ENCODE measurements around the gene ANO1. TPM values are rescaled to one million over a fixed set of nuclear protein-coding genes. Genes with fewer than 3 reads are reported as not detected.

Gene ANO1
- total RNA-seq, 1 experiment from 2014 or later: 184 TPM

DNA sequence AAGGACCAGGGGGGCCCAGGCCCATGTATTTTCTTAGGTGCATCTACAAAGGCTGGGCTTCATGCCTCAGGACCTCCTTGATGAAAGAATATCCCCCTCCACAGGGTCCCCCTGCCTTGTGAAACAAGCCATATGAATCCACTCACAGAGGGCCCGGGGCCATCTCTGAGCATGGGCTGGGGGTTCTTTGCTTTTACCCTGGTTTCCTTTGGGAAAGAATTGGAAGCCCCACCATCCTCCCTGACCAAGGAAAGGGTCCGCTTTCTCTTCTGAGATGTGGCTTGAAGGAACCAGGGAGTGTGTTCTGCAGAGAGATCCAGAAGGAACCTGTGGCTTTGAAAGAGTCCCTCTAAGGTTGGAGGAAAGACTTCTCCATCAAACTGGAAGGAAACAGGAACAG is 9.2 kb upstream of the ANO1 start:
- Histone ChIP-seq H3K9me3 (ENCODE audit: low read length) (no peaks in the 10 kb centered on the region), H3K36me3 (ENCODE audit: low read depth, low read length) (no peaks in the 10 kb centered on the region), H3K27me3 (ENCODE audit: low read length) (no peaks in the 10 kb centered on the region), H3K9ac (ENCODE audit: low read length) (no peak overlapping the region), H3F3A (ENCODE audit: low read length, unreplicated experiment) (no peaks in the 10 kb centered on the region), H4K20me1 (ENCODE audit: low read length) (no peaks in the 10 kb centered on the region), H3K27ac (ENCODE audit: low read length) (no peak overlapping the region), H3K79me2 (ENCODE audit: low read length) (no peaks in the 10 kb centered on the region), H3K4me2 (ENCODE audit: low read length) (no peak overlapping the region), H3K4me1 (ENCODE audit: insufficient read depth, low read length) (peaks cover 36% of the 10 kb centered on the region), H3K4me3 (ENCODE audit: low read length) (no peak overlapping the region), H3K9me2 (replicated peaks; ENCODE audit: low read length) (no peaks in the 10 kb centered on the region), H2AFZ (ENCODE audit: low read length) (no peak overlapping the region)
- DNase-seq (no peak), ATAC-seq (no peak)
- TF ChIP-seq EZH2 (IDR thresholded peaks at IDR 0.05; ENCODE audit: low read length, unreplicated experiment): no peak
- no peak for TF ChIP-seq EZH2phosphoT487 (IDR thresholded peaks at IDR 0.05; ENCODE audit: borderline replicate concordance, low read length)
- no peak for TF ChIP-seq CTCF (conservative IDR thresholded peaks at IDR 0.05; ENCODE audit: low read depth, low read length)
- CTCF ChIA-PET: no interaction called here
- POLR2A ChIA-PET (ENCODE audit: unreplicated experiment): no interaction called here
- intact Hi-C loops (cut with micrococcal nuclease): no loop called here
- no TSS peak for BruUV-seq (replicated peaks)

GRCh38 chr11:70070706-70071105 is 7.4 kb upstream of the ANO1 start:
- CTCF ChIA-PET: no interaction called here
- intact Hi-C loops (cut with micrococcal nuclease): no loop called here
- Histone ChIP-seq H3K27ac (ENCODE audit: low read length) (no peak overlapping the region), H3K4me1 (ENCODE audit: insufficient read depth, low read length) (peaks cover 24% of the 10 kb centered on the region), H3K9ac (ENCODE audit: low read length) (no peak overlapping the region), H3K9me2 (replicated peaks; ENCODE audit: low read length) (no peaks in the 10 kb centered on the region), H4K20me1 (ENCODE audit: low read length) (no peaks in the 10 kb centered on the region), H3K36me3 (ENCODE audit: low read depth, low read length) (no peaks in the 10 kb centered on the region), H2AFZ (ENCODE audit: low read length) (no peak overlapping the region), H3K9me3 (ENCODE audit: low read length) (no peaks in the 10 kb centered on the region), H3K79me2 (ENCODE audit: low read length) (no peaks in the 10 kb centered on the region), H3K27me3 (ENCODE audit: low read length) (no peaks in the 10 kb centered on the region), H3K4me2 (ENCODE audit: low read length) (no peak overlapping the region), H3K4me3 (ENCODE audit: low read length) (no peak overlapping the region), H3F3A (ENCODE audit: low read length, unreplicated experiment) (no peaks in the 10 kb centered on the region)
- DNase-seq: no peak
- ATAC-seq: no peak
- POLR2A ChIA-PET (ENCODE audit: unreplicated experiment): no interaction called here
- no TSS peak for BruUV-seq (replicated peaks)
- no peak for TF ChIP-seq EZH2phosphoT487 (IDR thresholded peaks at IDR 0.05; ENCODE audit: borderline replicate concordance, low read length)
- TF ChIP-seq CTCF (conservative IDR thresholded peaks at IDR 0.05; ENCODE audit: low read depth, low read length): no peak
- TF ChIP-seq EZH2 (IDR thresholded peaks at IDR 0.05; ENCODE audit: low read length, unreplicated experiment): no peak

DNA sequence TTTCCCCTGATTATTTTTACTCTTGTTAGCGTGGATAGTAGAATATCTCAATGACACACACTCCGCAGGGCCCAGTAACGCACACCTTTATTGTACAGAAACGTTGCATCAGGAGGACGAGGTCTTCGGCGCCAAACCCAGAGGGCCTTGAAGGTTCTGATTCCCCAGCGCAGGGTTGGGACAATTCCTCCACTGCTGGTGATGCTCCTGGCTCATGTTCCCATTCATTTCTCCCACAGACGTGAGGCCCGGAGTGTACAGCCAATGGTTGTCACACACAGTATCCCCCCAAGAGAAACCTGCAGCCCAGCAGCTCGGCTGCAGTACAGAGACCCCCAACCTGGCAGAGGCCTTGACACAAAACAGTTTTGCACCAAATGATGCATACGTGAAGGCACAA is 6.1 kb upstream of the ANO1 start:
- ChIA-PET POLR2A (ENCODE audit: unreplicated experiment) (no interaction called here), CTCF (interaction anchor here (0.6 to 0.7 kb wide), 2 partner anchors 19 to 41 kb away, joined by 4 to 5 read pairs; no protein-coding TSS in a partner anchor)
- H3K27me3 ChIP-seq (ENCODE audit: low read length): no peaks in the 10 kb centered on the region
- DNase-seq (no peak), ATAC-seq (no peak)
- no peaks in the 10 kb centered on the region for H3K9me2 ChIP-seq (replicated peaks; ENCODE audit: low read length)
- H3K36me3 ChIP-seq (ENCODE audit: low read depth, low read length): no peaks in the 10 kb centered on the region
- H3K9ac ChIP-seq (ENCODE audit: low read length): no peak overlapping the region
- TF ChIP-seq EZH2phosphoT487 (IDR thresholded peaks at IDR 0.05; ENCODE audit: borderline replicate concordance, low read length) (no peak), CTCF (conservative IDR thresholded peaks at IDR 0.05; ENCODE audit: low read depth, low read length) (no peak), EZH2 (IDR thresholded peaks at IDR 0.05; ENCODE audit: low read length, unreplicated experiment) (no peak)
- H3K27ac ChIP-seq (ENCODE audit: low read length): no peak overlapping the region
- H3K4me3 ChIP-seq (ENCODE audit: low read length): no peak overlapping the region
- no peaks in the 10 kb centered on the region for H4K20me1 ChIP-seq (ENCODE audit: low read length)
- H3K79me2 ChIP-seq (ENCODE audit: low read length): peaks cover 4% of the 10 kb centered on the region
- peaks cover 26% of the 10 kb centered on the region for H3K4me1 ChIP-seq (ENCODE audit: insufficient read depth, low read length)
- intact Hi-C loops (cut with micrococcal nuclease): no loop called here
- no peak overlapping the region for H3K4me2 ChIP-seq (ENCODE audit: low read length)
- no TSS peak for BruUV-seq (replicated peaks)
- no peaks in the 10 kb centered on the region for H3K9me3 ChIP-seq (ENCODE audit: low read length)
- no peaks in the 10 kb centered on the region for H3F3A ChIP-seq (ENCODE audit: low read length, unreplicated experiment)
- H2AFZ ChIP-seq (ENCODE audit: low read length): no peak overlapping the region

Measured in PC-3 (cell line).